CD4-positive, CD25-positive, alpha-beta regulatory T cell (primary cell): ENCODE measurements around the gene SLC35B4. TPM values are rescaled to one million over a fixed set of nuclear protein-coding genes. Genes with fewer than 3 reads are reported as not detected.

Experiments used
- ATAC-seq, 2 donors: fragments of 150-1000 bp; cut with Tn5 transposase; one replicate each; pipeline ENCODE4 v1.10.0; 2021; ENCODE audit warnings: low read depth in 2 of 2, moderate number of reproducible peaks in 2 of 2, moderate library complexity in 1 of 2
- DNase-seq, 3 donors: peaks; one replicate each; pipeline versions ENCODE4 v3.0.0 to v3.0.0-alpha.2; 2012 to 2022; ENCODE audit warnings: mixed read lengths in 1 of 3
- H3K27ac ChIP-seq: one replicate; pipeline ENCODE4 v1.7.0; 2013; ENCODE audit warnings: mild to moderate bottlenecking, low read length; ENCODE audit not compliant: insufficient read depth, poor library complexity, severe bottlenecking
- H3K27me3 ChIP-seq: one replicate; pipeline ENCODE4 v1.7.0; 2013; ENCODE audit warnings: low read length; ENCODE audit not compliant: control insufficient read depth, insufficient read depth
- H3K36me3 ChIP-seq: one replicate; pipeline ENCODE4 v1.7.0; 2013; ENCODE audit warnings: mild to moderate bottlenecking, low read length, moderate library complexity; ENCODE audit not compliant: control insufficient read depth, insufficient read depth
- H3K4me1 ChIP-seq: 2 replicates; pipeline ENCODE4 v1.7.0; 2013; ENCODE audit warnings: mild to moderate bottlenecking, low read length; ENCODE audit not compliant: insufficient read depth, control insufficient read depth, poor library complexity, severe bottlenecking
- H3K4me3 ChIP-seq: one replicate; pipeline ENCODE4 v1.7.0; 2013; ENCODE audit warnings: low read depth, mild to moderate bottlenecking, low read length, moderate library complexity
- H3K9me3 ChIP-seq, 2 experiments: 1 replicate in 1 of 2; 2 replicates in 1 of 2; pipeline ENCODE4 v1.7.0; 2013; ENCODE audit warnings: low read length in 2 of 2, mild to moderate bottlenecking in 1 of 2, moderate library complexity in 1 of 2; ENCODE audit not compliant: control insufficient read depth in 2 of 2
- H3K27ac Mint-ChIP-seq, 3 donors: one replicate each; pipeline ENCODE4 v1.8.0; 2020 to 2022; ENCODE audit warnings: mild to moderate bottlenecking in 3 of 3, mixed read lengths in 3 of 3, moderate library complexity in 2 of 3
- H3K27me3 Mint-ChIP-seq: one replicate; pipeline ENCODE4 v1.8.0; 2022; ENCODE audit warnings: mild to moderate bottlenecking, mixed read lengths
- H3K36me3 Mint-ChIP-seq: one replicate; pipeline ENCODE4 v1.8.0; 2020; ENCODE audit warnings: mixed read lengths
- H3K4me1 Mint-ChIP-seq, 4 donors: one replicate each; pipeline ENCODE4 v1.8.0; 2020 to 2022; ENCODE audit warnings: mixed read lengths in 4 of 4, mild to moderate bottlenecking in 1 of 4
- H3K4me3 Mint-ChIP-seq, 4 donors: one replicate each; pipeline ENCODE4 v1.8.0; 2020 to 2022; ENCODE audit warnings: mild to moderate bottlenecking in 4 of 4, mixed read lengths in 4 of 4, moderate library complexity in 3 of 4
- H3K9me3 Mint-ChIP-seq, 7 donors: one replicate each; pipeline ENCODE4 v1.8.0; 2020 to 2022; ENCODE audit warnings: mixed read lengths in 7 of 7, mild to moderate bottlenecking in 3 of 7, moderate library complexity in 2 of 7
- polyA plus RNA-seq, 4 donors: library from polyadenylated mRNA; unstranded; fragments of 300-500 nt; fragmentation: Illumina TruSeq; gene quantifications; one replicate each; pipeline ENCODE4 v1.2.3, GENCODE V29; 2021
- total RNA-seq: library from RNA; stranded (reverse); gene quantifications from one replicate; pipeline ENCODE4 v1.2.3, GENCODE V29; 2022

Gene SLC35B4
- total and polyA plus RNA-seq, 5 donors from 2014 or later = 10.7 to 20.5 (median 16.2) TPM

DNA sequence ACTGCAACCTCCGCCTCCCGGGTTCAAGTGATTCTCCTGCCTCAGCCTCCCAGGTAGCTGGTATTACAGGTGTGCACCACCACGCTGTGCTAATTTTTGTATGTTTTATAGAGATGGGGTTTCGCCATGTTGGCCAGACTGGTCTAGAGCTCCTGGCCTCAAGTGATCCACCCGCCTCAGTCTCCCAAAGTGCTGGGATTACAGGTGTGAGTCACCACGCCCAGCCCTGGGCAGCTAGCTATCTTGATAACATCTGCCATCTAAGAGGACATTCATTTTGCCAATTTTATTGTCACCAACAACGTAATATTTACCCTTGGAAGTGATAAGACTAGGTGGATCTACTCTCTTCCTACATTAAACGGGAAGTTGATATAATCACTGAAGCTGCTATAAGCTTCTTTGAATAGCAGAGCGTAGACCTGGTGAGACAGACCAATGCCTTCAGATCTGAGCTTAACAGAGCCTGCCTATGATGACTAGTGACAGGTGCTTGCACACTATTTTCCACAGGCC, 39.7 kb upstream of the SLC35B4 start:
- no peak overlapping the region for H3K4me3 Mint-ChIP-seq
- Histone ChIP-seq H3K36me3 (no peaks in the 10 kb centered on the region), H3K9me3 (no peaks in the 10 kb centered on the region), H3K4me3 (no peak overlapping the region), H3K27ac (no peak overlapping the region), H3K27me3 (no peaks in the 10 kb centered on the region), H3K4me1 (no peaks in the 10 kb centered on the region)
- no peaks in the 10 kb centered on the region for H3K36me3 Mint-ChIP-seq
- H3K27me3 Mint-ChIP-seq = peaks cover 4% of the 10 kb centered on the region
- DNase-seq (no peak), ATAC-seq (no peak)
- H3K9me3 Mint-ChIP-seq = no peaks in the 10 kb centered on the region
- H3K27ac Mint-ChIP-seq = no peak overlapping the region
- H3K4me1 Mint-ChIP-seq = peaks cover 0 to 4% (median 0%) of the 10 kb centered on the region in 4 donors

DNA sequence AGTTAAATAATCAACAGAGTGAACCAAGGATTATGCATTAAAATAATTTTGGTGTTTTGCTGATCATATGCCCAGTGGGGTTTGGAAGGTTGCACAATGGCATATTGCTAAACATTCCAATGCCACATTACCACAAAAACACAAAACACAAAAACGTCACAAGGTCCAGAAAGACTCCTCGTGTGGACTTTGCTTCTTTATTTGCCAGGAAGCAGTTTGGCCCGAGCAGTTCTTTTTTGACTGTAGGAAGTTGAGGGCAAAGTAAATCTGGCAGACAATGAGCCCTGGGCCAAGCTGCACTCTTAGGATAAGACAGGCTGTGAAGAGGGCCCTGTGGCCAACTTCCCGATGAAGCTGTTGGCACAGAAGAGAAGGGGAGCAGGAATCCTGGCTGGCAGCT, 39.2 kb upstream of the SLC35B4 start:
- peaks cover 4% of the 10 kb centered on the region for H3K27me3 Mint-ChIP-seq
- Histone ChIP-seq H3K4me3 (no peak overlapping the region), H3K9me3 (no peaks in the 10 kb centered on the region), H3K27me3 (no peaks in the 10 kb centered on the region), H3K4me1 (no peaks in the 10 kb centered on the region), H3K36me3 (no peaks in the 10 kb centered on the region), H3K27ac (no peak overlapping the region)
- peaks cover 0 to 4% (median 0%) of the 10 kb centered on the region in 4 donors for H3K4me1 Mint-ChIP-seq
- DNase-seq (no peak), ATAC-seq (no peak)
- no peak overlapping the region for H3K4me3 Mint-ChIP-seq
- no peak overlapping the region for H3K27ac Mint-ChIP-seq
- no peaks in the 10 kb centered on the region for H3K36me3 Mint-ChIP-seq
- no peaks in the 10 kb centered on the region for H3K9me3 Mint-ChIP-seq

DNA sequence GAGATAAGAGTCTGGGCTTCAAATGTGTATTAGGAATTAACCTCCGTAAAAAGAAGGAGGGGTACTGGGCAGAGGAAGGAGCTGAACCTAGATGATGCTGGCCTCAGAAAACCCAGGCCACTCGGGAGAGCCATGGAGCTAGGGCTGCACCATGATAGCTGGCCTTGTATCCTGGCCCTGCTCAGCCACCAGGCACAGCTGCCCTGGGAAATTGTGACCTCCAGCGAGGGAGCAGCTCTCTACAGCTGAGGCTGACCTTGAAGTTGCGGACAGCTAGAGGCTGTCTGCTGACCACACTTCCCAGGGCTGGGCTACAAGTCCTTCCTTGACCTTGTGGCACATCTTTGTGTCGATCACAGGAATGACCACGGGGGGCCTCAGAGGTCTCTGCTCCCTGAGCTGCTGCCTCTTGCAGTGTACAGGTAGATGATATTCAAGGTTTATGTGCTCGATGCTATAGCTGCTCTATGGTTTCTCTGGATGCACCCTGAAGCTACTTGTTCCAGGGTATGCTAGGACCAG, 38.3 kb upstream of the SLC35B4 start:
- Histone ChIP-seq H3K4me3 (no peak overlapping the region), H3K4me1 (no peaks in the 10 kb centered on the region), H3K36me3 (no peaks in the 10 kb centered on the region), H3K27ac (no peak overlapping the region), H3K27me3 (no peaks in the 10 kb centered on the region), H3K9me3 (no peaks in the 10 kb centered on the region)
- Mint-ChIP-seq H3K9me3 (no peaks in the 10 kb centered on the region), H3K27me3 (peaks cover 5% of the 10 kb centered on the region), H3K36me3 (no peaks in the 10 kb centered on the region), H3K4me3 (no peak overlapping the region), H3K4me1 (peaks cover 0 to 4% (median 0%) of the 10 kb centered on the region in 4 donors), H3K27ac (no peak overlapping the region)
- no peak for DNase-seq
- no peak for ATAC-seq

DNA sequence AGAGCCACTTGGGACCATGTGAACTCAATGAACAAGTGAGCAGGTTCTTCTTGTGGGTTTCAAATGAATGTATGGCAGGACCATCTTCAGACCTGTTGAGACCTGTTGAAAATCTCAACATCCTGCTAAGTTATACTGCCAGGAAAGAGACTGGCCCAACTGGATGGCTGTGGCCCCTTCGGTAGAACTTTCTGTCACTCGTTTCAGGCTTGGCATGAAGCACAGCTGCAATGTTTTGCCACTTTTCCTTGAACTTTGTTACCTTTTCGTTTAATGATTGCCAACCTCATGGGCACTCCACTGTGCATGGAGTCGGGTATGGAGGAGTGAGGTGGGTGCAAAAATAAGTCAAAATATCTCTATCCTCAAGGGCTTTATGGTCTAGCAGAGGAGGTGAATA, 36.7 kb upstream of the SLC35B4 start:
- Histone ChIP-seq H3K4me1 (no peaks in the 10 kb centered on the region), H3K4me3 (no peak overlapping the region), H3K9me3 (no peaks in the 10 kb centered on the region), H3K27ac (no peak overlapping the region), H3K36me3 (no peaks in the 10 kb centered on the region), H3K27me3 (no peaks in the 10 kb centered on the region)
- peaks cover 14% of the 10 kb centered on the region for H3K27me3 Mint-ChIP-seq
- H3K27ac Mint-ChIP-seq = no peak overlapping the region
- no peak overlapping the region for H3K4me3 Mint-ChIP-seq
- DNase-seq (no peak), ATAC-seq (no peak)
- no peaks in the 10 kb centered on the region for H3K36me3 Mint-ChIP-seq
- H3K9me3 Mint-ChIP-seq = peaks cover 0 to 4% (median 0%) of the 10 kb centered on the region in 7 donors
- H3K4me1 Mint-ChIP-seq = peaks cover 0 to 4% (median 0%) of the 10 kb centered on the region in 4 donors

DNA sequence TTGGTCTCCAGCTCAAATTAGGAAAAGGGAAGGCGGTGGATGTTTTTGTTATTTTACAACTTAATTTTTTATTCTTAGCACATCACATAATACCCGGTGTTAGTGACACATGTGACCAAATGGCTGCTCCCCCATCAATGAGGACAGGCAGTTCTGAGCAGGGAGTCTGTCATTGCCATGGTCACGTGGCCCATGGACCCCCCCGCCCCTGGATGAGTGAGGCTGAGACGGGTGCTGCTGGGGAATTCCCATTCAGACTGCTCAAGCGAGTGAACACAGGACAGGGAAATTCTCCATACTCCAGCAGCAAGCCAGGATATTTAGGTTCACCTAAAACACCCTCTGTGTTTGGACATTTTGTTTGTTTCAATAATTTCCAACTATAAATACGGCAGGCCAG, 34.7 kb upstream of the SLC35B4 start:
- DNase-seq (no peak), ATAC-seq (no peak)
- no peaks in the 10 kb centered on the region for H3K9me3 ChIP-seq
- Mint-ChIP-seq H3K4me3 (no peak overlapping the region), H3K27me3 (peaks cover 14% of the 10 kb centered on the region), H3K27ac (no peak overlapping the region), H3K9me3 (peaks cover 0 to 4% (median 0%) of the 10 kb centered on the region in 7 donors), H3K36me3 (no peaks in the 10 kb centered on the region), H3K4me1 (no peaks in the 10 kb centered on the region)
- no peak overlapping the region for H3K27ac ChIP-seq
- H3K36me3 ChIP-seq = no peaks in the 10 kb centered on the region
- H3K27me3 ChIP-seq = peaks cover 2% of the 10 kb centered on the region
- H3K4me3 ChIP-seq = no peak overlapping the region
- H3K4me1 ChIP-seq = no peaks in the 10 kb centered on the region

DNA sequence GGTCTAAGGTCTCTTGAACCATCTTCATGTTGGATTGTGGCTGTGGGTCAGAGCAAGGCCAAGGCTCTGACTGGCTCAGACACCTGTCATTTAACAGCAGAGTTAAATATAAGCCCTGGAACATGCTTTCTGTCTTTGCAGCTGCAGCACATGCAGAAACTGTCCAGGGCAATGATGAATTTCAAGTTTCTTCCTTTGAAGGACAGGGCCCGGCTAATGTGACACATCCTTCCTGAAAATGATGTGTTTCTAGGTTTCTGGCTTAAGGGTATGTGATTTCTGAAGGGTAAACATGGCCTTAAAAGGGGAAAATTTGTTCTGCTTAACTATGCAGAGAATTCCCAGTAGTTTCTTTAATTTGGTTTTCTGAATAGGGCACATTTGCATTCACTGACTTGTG, 34.0 kb upstream of the SLC35B4 start:
- Histone ChIP-seq H3K9me3 (no peaks in the 10 kb centered on the region), H3K36me3 (no peaks in the 10 kb centered on the region), H3K27me3 (peaks cover 2% of the 10 kb centered on the region), H3K27ac (no peak overlapping the region), H3K4me1 (no peaks in the 10 kb centered on the region), H3K4me3 (no peak overlapping the region)
- peaks cover 15% of the 10 kb centered on the region for H3K27me3 Mint-ChIP-seq
- no peaks in the 10 kb centered on the region for H3K36me3 Mint-ChIP-seq
- H3K4me3 Mint-ChIP-seq = no peak overlapping the region
- H3K27ac Mint-ChIP-seq = no peak overlapping the region
- DNase-seq (no peak), ATAC-seq (no peak)
- H3K9me3 Mint-ChIP-seq = peaks cover 0 to 4% (median 0%) of the 10 kb centered on the region in 7 donors
- no peaks in the 10 kb centered on the region for H3K4me1 Mint-ChIP-seq

DNA sequence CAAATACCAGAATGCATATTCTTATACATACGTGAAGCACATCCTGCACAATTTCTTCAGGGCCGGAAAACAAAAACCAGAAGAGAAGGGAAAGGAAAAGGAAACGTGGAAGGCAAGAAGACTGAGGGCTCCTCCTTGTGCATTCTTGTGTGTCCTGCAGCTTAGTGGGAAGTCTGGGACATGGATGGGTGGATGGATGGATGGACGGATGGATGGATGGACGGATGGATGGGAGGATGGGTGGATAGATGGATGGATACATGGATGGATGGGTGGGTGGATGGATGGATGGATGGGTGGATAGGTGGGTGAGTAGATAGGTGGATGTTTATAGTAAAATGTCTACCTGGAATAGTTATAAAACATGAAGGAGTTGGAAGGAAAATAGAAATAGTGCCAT, 30.8 kb upstream of the SLC35B4 start:
- H3K4me3 Mint-ChIP-seq = no peak overlapping the region
- peaks cover 0 to 4% (median 0%) of the 10 kb centered on the region in 7 donors for H3K9me3 Mint-ChIP-seq
- Histone ChIP-seq H3K27me3 (peaks cover 2% of the 10 kb centered on the region), H3K4me3 (no peak overlapping the region), H3K4me1 (no peaks in the 10 kb centered on the region), H3K27ac (no peak overlapping the region), H3K9me3 (no peaks in the 10 kb centered on the region), H3K36me3 (no peaks in the 10 kb centered on the region)
- DNase-seq (no peak), ATAC-seq (no peak)
- no peaks in the 10 kb centered on the region for H3K4me1 Mint-ChIP-seq
- H3K27me3 Mint-ChIP-seq = peaks cover 18% of the 10 kb centered on the region
- H3K27ac Mint-ChIP-seq = no peak overlapping the region
- no peaks in the 10 kb centered on the region for H3K36me3 Mint-ChIP-seq

DNA sequence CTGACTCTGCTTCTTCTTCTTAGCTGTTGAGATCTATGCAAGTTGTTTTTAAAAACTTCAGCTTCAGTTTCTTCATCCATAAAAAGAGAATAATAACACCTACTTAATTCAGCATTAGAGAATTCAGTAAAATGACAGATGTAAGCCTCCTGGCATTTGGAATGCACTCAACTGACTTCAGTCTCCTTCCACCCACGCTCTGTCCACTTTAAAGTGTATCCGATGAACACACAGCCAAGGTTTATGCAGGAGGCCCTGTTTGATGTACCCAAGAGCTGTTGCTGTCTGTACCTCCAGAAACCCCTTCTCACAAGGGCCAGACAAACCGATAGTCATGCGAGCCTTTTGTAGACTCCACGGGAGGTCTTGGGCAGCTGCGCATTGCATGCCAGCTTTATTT, 27.1 kb upstream of the SLC35B4 start:
- H3K4me1 ChIP-seq = no peaks in the 10 kb centered on the region
- no peak overlapping the region for H3K27ac ChIP-seq
- Mint-ChIP-seq H3K4me1 (no peaks in the 10 kb centered on the region), H3K27me3 (peaks cover 8% of the 10 kb centered on the region), H3K9me3 (peaks cover 0 to 5% (median 0%) of the 10 kb centered on the region in 7 donors), H3K27ac (no peak overlapping the region), H3K36me3 (no peaks in the 10 kb centered on the region), H3K4me3 (peak overlapping the region in 1 of 4 donors; percentile 78)
- DNase-seq (no peak), ATAC-seq (no peak)
- no peak overlapping the region for H3K4me3 ChIP-seq
- H3K27me3 ChIP-seq = peaks cover 2% of the 10 kb centered on the region
- no peaks in the 10 kb centered on the region for H3K9me3 ChIP-seq
- H3K36me3 ChIP-seq = no peaks in the 10 kb centered on the region
